Liver (tissue), 3 donors: ENCODE measurements around the gene GRIN2D.
"Not testable (repeated sequence)": the region's sequence is repeated elsewhere in the genome, so short reads cannot be mapped to it uniquely, and the experiment has no call there.

Experiments used
- EGR1 ChIP-seq, 2 donors: IDR thresholded peaks; 2 replicates each; pipeline ENCODE4 v1.6.1; 2016 to 2018; ENCODE audit warnings: antibody characterized with exemption in 2 of 2, low read depth in 2 of 2
- FOXA1 ChIP-seq: IDR thresholded peaks from 2 replicates; pipeline ENCODE4 v1.6.1; 2016; ENCODE audit warnings: antibody characterized with exemption
- JUND ChIP-seq, 2 donors: IDR thresholded peaks; 2 replicates each; pipeline ENCODE4 v1.6.1; 2016; ENCODE audit warnings: antibody characterized with exemption in 2 of 2
- NR2F2 ChIP-seq: IDR thresholded peaks from 2 replicates; pipeline ENCODE4 v1.6.1; 2016; ENCODE audit warnings: antibody characterized with exemption
- RAD21 ChIP-seq, 2 donors: IDR thresholded peaks; 2 replicates each; pipeline ENCODE4 v1.6.1; 2016; ENCODE audit warnings: antibody characterized with exemption in 2 of 2, mild to moderate bottlenecking in 2 of 2
- RXRA ChIP-seq, 2 donors: IDR thresholded peaks; 2 replicates each; pipeline ENCODE4 v1.6.1; 2017 to 2018; ENCODE audit warnings: antibody characterized with exemption in 2 of 2, mild to moderate bottlenecking in 1 of 2
- SP1 ChIP-seq: IDR thresholded peaks from 2 replicates; pipeline ENCODE4 v1.6.1; 2018; ENCODE audit warnings: antibody characterized with exemption, mild to moderate bottlenecking
- TAF1 ChIP-seq: conservative IDR thresholded peaks from 2 replicates; pipeline ENCODE4 v1.6.1; 2016; ENCODE audit warnings: antibody characterized with exemption, mild to moderate bottlenecking
- YY1 ChIP-seq: IDR thresholded peaks from 2 replicates; pipeline ENCODE4 v1.6.1; 2016; ENCODE audit warnings: antibody characterized with exemption, mild to moderate bottlenecking
- TF ChIP-seq, protein P1 (sequence below): fragments of 150-350 bp; IDR thresholded peaks from 2 replicates; pipeline ENCODE4 v1.5.1; 2017; ENCODE audit warnings: improper control_type of control experiment, low read depth, low read length; ENCODE audit not compliant: missing input control
- TF ChIP-seq, protein P2 (sequence below): IDR thresholded peaks from 2 replicates; pipeline ENCODE4 v1.6.1; 2016; ENCODE audit warnings: antibody characterized with exemption
- TF ChIP-seq, protein P3 (sequence below): IDR thresholded peaks from 2 replicates; pipeline ENCODE4 v1.6.1; 2016; ENCODE audit warnings: antibody characterized with exemption, mild to moderate bottlenecking
- TF ChIP-seq, protein P4 (sequence below): IDR thresholded peaks from 2 replicates; pipeline ENCODE4 v1.6.1; 2016; ENCODE audit warnings: antibody characterized with exemption
- donor health status: healthy.
- donor health status: healthy.

DNA sequence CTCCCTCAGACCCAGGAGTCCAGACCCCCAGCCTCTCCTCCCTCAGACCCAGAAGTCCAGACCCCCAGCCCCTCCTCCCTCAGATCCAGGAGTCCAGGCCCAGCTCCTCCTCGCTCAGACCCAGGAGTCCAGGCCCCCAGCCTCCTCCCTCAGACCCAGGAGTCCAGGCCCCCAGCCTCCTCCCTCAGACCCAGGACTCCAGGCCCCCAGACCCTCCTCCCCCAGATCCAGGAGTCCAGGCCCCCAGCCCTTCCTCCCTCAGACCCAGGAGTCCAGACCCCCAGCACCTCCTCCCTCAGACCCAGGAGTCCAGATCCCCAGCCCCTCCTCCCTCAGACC is 1.5 kb upstream of the GRIN2D start:
- not testable (repeated sequence) for TF ChIP-seq TAF1; RAD21 (IDR thresholded peaks at IDR 0.05); NR2F2; JUND (IDR thresholded peaks at IDR 0.05); FOXA1; RXRA (IDR thresholded peaks at IDR 0.05); SP1; EGR1 (IDR thresholded peaks at IDR 0.05; ENCODE audit: low read depth in 2 of 2); YY1
- TF ChIP-seq, protein P1, sequence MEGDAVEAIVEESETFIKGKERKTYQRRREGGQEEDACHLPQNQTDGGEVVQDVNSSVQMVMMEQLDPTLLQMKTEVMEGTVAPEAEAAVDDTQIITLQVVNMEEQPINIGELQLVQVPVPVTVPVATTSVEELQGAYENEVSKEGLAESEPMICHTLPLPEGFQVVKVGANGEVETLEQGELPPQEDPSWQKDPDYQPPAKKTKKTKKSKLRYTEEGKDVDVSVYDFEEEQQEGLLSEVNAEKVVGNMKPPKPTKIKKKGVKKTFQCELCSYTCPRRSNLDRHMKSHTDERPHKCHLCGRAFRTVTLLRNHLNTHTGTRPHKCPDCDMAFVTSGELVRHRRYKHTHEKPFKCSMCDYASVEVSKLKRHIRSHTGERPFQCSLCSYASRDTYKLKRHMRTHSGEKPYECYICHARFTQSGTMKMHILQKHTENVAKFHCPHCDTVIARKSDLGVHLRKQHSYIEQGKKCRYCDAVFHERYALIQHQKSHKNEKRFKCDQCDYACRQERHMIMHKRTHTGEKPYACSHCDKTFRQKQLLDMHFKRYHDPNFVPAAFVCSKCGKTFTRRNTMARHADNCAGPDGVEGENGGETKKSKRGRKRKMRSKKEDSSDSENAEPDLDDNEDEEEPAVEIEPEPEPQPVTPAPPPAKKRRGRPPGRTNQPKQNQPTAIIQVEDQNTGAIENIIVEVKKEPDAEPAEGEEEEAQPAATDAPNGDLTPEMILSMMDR, result not testable (repeated sequence)
- TF ChIP-seq, protein P2, sequence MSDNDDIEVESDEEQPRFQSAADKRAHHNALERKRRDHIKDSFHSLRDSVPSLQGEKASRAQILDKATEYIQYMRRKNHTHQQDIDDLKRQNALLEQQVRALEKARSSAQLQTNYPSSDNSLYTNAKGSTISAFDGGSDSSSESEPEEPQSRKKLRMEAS, result not testable (repeated sequence)
- TF ChIP-seq, protein P3, sequence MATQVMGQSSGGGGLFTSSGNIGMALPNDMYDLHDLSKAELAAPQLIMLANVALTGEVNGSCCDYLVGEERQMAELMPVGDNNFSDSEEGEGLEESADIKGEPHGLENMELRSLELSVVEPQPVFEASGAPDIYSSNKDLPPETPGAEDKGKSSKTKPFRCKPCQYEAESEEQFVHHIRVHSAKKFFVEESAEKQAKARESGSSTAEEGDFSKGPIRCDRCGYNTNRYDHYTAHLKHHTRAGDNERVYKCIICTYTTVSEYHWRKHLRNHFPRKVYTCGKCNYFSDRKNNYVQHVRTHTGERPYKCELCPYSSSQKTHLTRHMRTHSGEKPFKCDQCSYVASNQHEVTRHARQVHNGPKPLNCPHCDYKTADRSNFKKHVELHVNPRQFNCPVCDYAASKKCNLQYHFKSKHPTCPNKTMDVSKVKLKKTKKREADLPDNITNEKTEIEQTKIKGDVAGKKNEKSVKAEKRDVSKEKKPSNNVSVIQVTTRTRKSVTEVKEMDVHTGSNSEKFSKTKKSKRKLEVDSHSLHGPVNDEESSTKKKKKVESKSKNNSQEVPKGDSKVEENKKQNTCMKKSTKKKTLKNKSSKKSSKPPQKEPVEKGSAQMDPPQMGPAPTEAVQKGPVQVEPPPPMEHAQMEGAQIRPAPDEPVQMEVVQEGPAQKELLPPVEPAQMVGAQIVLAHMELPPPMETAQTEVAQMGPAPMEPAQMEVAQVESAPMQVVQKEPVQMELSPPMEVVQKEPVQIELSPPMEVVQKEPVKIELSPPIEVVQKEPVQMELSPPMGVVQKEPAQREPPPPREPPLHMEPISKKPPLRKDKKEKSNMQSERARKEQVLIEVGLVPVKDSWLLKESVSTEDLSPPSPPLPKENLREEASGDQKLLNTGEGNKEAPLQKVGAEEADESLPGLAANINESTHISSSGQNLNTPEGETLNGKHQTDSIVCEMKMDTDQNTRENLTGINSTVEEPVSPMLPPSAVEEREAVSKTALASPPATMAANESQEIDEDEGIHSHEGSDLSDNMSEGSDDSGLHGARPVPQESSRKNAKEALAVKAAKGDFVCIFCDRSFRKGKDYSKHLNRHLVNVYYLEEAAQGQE, result not testable (repeated sequence)
- TF ChIP-seq, protein P4, sequence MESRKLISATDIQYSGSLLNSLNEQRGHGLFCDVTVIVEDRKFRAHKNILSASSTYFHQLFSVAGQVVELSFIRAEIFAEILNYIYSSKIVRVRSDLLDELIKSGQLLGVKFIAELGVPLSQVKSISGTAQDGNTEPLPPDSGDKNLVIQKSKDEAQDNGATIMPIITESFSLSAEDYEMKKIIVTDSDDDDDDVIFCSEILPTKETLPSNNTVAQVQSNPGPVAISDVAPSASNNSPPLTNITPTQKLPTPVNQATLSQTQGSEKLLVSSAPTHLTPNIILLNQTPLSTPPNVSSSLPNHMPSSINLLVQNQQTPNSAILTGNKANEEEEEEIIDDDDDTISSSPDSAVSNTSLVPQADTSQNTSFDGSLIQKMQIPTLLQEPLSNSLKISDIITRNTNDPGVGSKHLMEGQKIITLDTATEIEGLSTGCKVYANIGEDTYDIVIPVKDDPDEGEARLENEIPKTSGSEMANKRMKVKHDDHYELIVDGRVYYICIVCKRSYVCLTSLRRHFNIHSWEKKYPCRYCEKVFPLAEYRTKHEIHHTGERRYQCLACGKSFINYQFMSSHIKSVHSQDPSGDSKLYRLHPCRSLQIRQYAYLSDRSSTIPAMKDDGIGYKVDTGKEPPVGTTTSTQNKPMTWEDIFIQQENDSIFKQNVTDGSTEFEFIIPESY, result not testable (repeated sequence)
